OCI-LY3 (cell line): ENCODE data around the gene PDLIM5.

Experiments used
- CTCF ChIP-seq: fragments of 200-600, 300-600 bp; sonication (generic); IDR thresholded peaks from 2 replicates; pipeline ENCODE4 v1.5.1; 2014; ENCODE audit warnings: antibody characterized with exemption, low read length, low read depth
- EZH2phosphoT487 ChIP-seq: fragments of 200-600 bp; shearing (Covaris generic); IDR thresholded peaks from 2 replicates; pipeline ENCODE4 v1.6.1; 2018; ENCODE audit warnings: antibody characterized with exemption, mixed run types, low read depth

- TF ChIP-seq CTCF (no peak), EZH2phosphoT487 (no peak)
These were observed 12.0 kb downstream of the PDLIM5 start for GRCh38 chr4:94463771-94464170.
